HEK293 (cell line): ENCODE measurements around the gene PPFIA2.

Experiments
- CTCF ChIA-PET: fragments of 350-600 bp; formaldehyde crosslinking; extraction: SDS; loops from one replicate; lab custom pipeline; 2021; ENCODE audit warnings: antibody characterized with exemption; lab: Yijun Ruan, JAX
- POLR2A ChIA-PET: fragments of 300-600 bp; formaldehyde crosslinking; extraction: SDS; loops from one replicate; lab custom pipeline; 2020; ENCODE audit warnings: antibody characterized with exemption, inconsistent platforms; lab: Yijun Ruan, JAX
- H3K27ac ChIP-seq: fragments of 200-500 bp; sonication (Bioruptor generic); 2 replicates; pipeline ENCODE4 v1.5.1; 2014; ENCODE audit warnings: low read depth, low read length, control low read depth, inconsistent platforms; ENCODE audit errors: extremely low read depth
- H3K36me3 ChIP-seq, 2 experiments: fragments of 200-500 bp in 1 of 2; sonication (Bioruptor generic) in 1 of 2; 1 replicate in 1 of 2; 2 replicates in 1 of 2; pipeline ENCODE4 v1.5.1; 2014 to 2017; ENCODE audit warnings: inconsistent platforms in 2 of 2, low read length in 2 of 2; ENCODE audit not compliant: control insufficient read depth in 2 of 2, insufficient read depth in 1 of 2
- H3K4me1 ChIP-seq: fragments of 200-500 bp; sonication (Bioruptor generic); 2 replicates; pipeline ENCODE4 v1.5.1; 2014; ENCODE audit warnings: mild to moderate bottlenecking, low read length, inconsistent platforms; ENCODE audit not compliant: control insufficient read depth, insufficient read depth
- H3K4me3 ChIP-seq: 2 replicates; pipeline ENCODE4 v1.5.1; 2011; ENCODE audit warnings: low read depth, mild to moderate bottlenecking, control low read depth, low read length, moderate library complexity
- H3K9me3 ChIP-seq: fragments of 200-500 bp; sonication (Bioruptor generic); 2 replicates; pipeline ENCODE4 v1.5.1; 2014; ENCODE audit warnings: low read depth, low read length, inconsistent platforms; ENCODE audit not compliant: control insufficient read depth, insufficient read depth
- GFI1B ChIP-seq: fragments of 450-650 bp; formaldehyde crosslinking; IDR thresholded peaks from 2 replicates; pipeline ENCODE4 v1.5.1; 2016; ENCODE audit warnings: missing biosample characterization, missing genetic modification characterization
- GLI2 ChIP-seq: fragments of 450-650 bp; formaldehyde crosslinking; IDR thresholded peaks from 2 replicates; pipeline ENCODE4; 2017; ENCODE audit warnings: missing biosample characterization, missing genetic modification characterization, low read depth, borderline replicate concordance
- HOXD13 ChIP-seq: sonication (generic); formaldehyde crosslinking; IDR thresholded peaks from 2 replicates; pipeline ENCODE4 v1.8.0; 2022; ENCODE audit warnings: missing genetic modification reagents, borderline replicate concordance
- PRDM1 ChIP-seq: fragments of 450-650 bp; formaldehyde crosslinking; IDR thresholded peaks from 2 replicates; pipeline ENCODE4; 2016; ENCODE audit warnings: missing biosample characterization, missing genetic modification characterization
- REPIN1 ChIP-seq: fragments of 450-650 bp; formaldehyde crosslinking; IDR thresholded peaks from 2 replicates; pipeline ENCODE4 v1.5.1; 2017; ENCODE audit warnings: missing biosample characterization, missing genetic modification characterization, low read depth
- SP7 ChIP-seq: fragments of 450-650 bp; formaldehyde crosslinking; IDR thresholded peaks from 2 replicates; pipeline ENCODE4 v1.5.1; 2016; ENCODE audit warnings: missing biosample characterization, missing genetic modification characterization
- ZFP3 ChIP-seq: fragments of 450-650 bp; formaldehyde crosslinking; IDR thresholded peaks from 2 replicates; pipeline ENCODE4 v1.5.1; 2016; ENCODE audit warnings: low read depth, missing biosample characterization, missing genetic modification characterization
- ZNF132 ChIP-seq: fragments of 450-650 bp; formaldehyde crosslinking; IDR thresholded peaks from 2 replicates; pipeline ENCODE4 v1.5.1; 2017; ENCODE audit warnings: missing biosample characterization, missing genetic modification characterization, borderline replicate concordance
- ZNF140 ChIP-seq: fragments of 450-650 bp; formaldehyde crosslinking; IDR thresholded peaks from 2 replicates; pipeline ENCODE4 v1.5.1; 2016; ENCODE audit warnings: missing biosample characterization, missing genetic modification characterization
- ZNF155 ChIP-seq: fragments of 450-650 bp; formaldehyde crosslinking; IDR thresholded peaks from 2 replicates; pipeline ENCODE4 v1.5.1; 2016; ENCODE audit warnings: missing biosample characterization, missing genetic modification characterization
- ZNF169 ChIP-seq: fragments of 450-650 bp; formaldehyde crosslinking; IDR thresholded peaks from 2 replicates; pipeline ENCODE4 v1.5.1; 2016; ENCODE audit warnings: missing biosample characterization, missing genetic modification characterization
- ZNF473 ChIP-seq: fragments of 450-650 bp; formaldehyde crosslinking; IDR thresholded peaks from 2 replicates; pipeline ENCODE4 v1.5.1; 2017; ENCODE audit warnings: missing biosample characterization, missing genetic modification characterization
- ZNF521 ChIP-seq: fragments of 450-650 bp; formaldehyde crosslinking; IDR thresholded peaks from 2 replicates; pipeline ENCODE4 v1.5.1; 2017; ENCODE audit warnings: missing biosample characterization, mild to moderate bottlenecking, missing genetic modification characterization
- ZNF600 ChIP-seq: fragments of 450-650 bp; formaldehyde crosslinking; IDR thresholded peaks from 2 replicates; pipeline ENCODE4 v1.5.1; 2016; ENCODE audit warnings: missing biosample characterization, missing genetic modification characterization
- ZNF624 ChIP-seq: fragments of 450-650 bp; formaldehyde crosslinking; IDR thresholded peaks from 2 replicates; pipeline ENCODE4 v1.5.1; 2017; ENCODE audit warnings: missing biosample characterization, missing genetic modification characterization
- ZNF626 ChIP-seq: fragments of 450-650 bp; sonication (Bioruptor Pico); formaldehyde crosslinking; IDR thresholded peaks from 2 replicates; pipeline ENCODE4 v1.5.1; 2018; ENCODE audit warnings: missing biosample characterization, missing genetic modification characterization, inconsistent platforms
- ZNF843 ChIP-seq: fragments of 450-650 bp; formaldehyde crosslinking; IDR thresholded peaks from 2 replicates; pipeline ENCODE4 v1.5.1; 2016; ENCODE audit warnings: missing biosample characterization, missing genetic modification characterization
- TF ChIP-seq, protein P1 (sequence below): fragments of 450-650 bp; formaldehyde crosslinking; IDR thresholded peaks from 2 replicates; pipeline ENCODE4; 2016; ENCODE audit warnings: missing biosample characterization, missing genetic modification characterization
- TF ChIP-seq, protein P2 (sequence below): fragments of 450-650 bp; formaldehyde crosslinking; IDR thresholded peaks from 2 replicates; pipeline ENCODE4 v1.5.1; 2016; ENCODE audit warnings: missing biosample characterization, missing genetic modification characterization
- TF ChIP-seq, protein P3 (sequence below): fragments of 450-650 bp; formaldehyde crosslinking; IDR thresholded peaks from 2 replicates; pipeline ENCODE4 v1.5.1; 2016; ENCODE audit warnings: missing biosample characterization, missing genetic modification characterization
- TF ChIP-seq, protein P4 (sequence below): fragments of 450-650 bp; formaldehyde crosslinking; IDR thresholded peaks from 2 replicates; pipeline ENCODE4 v1.5.1; 2016; ENCODE audit warnings: missing biosample characterization, missing genetic modification characterization
- TF ChIP-seq, protein P5 (sequence below): fragments of 450-650 bp; formaldehyde crosslinking; IDR thresholded peaks from 2 replicates; pipeline ENCODE4 v1.5.1; 2017; ENCODE audit warnings: missing biosample characterization, missing genetic modification characterization

The PPFIA2 gene

DNA sequence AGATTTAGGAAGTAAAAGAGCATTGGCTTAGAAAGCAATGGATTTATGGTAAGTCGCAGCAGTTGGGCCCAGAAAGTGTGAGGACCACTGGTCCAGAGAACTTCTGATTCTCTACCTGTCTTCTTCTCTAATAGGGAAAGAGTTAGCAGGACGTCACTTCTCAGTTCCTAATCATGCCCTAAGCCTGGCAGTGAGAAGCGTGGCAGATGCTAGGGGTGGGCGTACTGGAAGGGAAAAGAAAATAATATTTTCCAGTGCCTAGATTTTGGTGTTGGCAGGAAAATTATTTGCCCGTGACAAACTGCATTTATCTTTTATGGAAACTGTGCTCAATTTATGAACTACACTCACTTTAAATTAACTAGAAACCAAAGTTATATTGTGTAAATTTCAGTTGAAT, 212.3 kb downstream of the PPFIA2 start (continued):
- TF ChIP-seq ZNF624 (tag by site-specific recombination) (no peak), ZNF169 (tag by site-specific recombination) (no peak), ZNF626 (tag by site-specific recombination) (no peak)

DNA sequence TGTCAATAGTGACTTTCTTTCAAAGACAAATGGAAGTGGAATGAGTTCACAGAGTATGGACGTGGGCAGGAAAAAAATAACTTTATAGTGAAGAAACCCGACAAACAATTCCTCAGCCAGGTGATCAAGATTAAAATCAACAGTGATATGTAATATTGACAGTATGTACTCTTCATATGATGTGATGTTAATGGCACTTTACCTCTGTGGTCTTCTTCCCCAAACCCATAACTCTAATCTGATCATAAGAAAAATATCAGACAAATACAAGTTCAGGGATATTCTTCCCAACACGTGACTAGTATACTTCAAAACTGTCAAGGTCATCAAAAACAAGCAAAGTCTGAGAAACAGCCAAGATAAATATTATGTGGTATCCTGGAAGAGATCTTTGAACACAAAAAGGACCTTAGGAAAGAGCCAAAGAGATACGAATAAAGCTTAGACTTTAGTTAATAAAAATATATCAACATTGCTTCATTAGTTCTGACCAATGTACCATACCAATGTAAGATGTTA, 215.5 kb downstream of the PPFIA2 start:
- H3K36me3 ChIP-seq = no peaks in the 10 kb centered on the region
- H3K9me3 ChIP-seq = no peaks in the 10 kb centered on the region
- no peaks in the 10 kb centered on the region; the same call in 1 of the 2 replicates for H3K4me1 ChIP-seq
- ChIA-PET POLR2A (no interaction called here), CTCF (no interaction called here)
- no peak overlapping the region for H3K27ac ChIP-seq
- TF ChIP-seq ZNF600 (tag by site-specific recombination) (no peak), GFI1B (tag by site-specific recombination) (no peak), HOXD13 (CRISPR knock-in tag) (no peak)
- TF ChIP-seq, protein P1, sequence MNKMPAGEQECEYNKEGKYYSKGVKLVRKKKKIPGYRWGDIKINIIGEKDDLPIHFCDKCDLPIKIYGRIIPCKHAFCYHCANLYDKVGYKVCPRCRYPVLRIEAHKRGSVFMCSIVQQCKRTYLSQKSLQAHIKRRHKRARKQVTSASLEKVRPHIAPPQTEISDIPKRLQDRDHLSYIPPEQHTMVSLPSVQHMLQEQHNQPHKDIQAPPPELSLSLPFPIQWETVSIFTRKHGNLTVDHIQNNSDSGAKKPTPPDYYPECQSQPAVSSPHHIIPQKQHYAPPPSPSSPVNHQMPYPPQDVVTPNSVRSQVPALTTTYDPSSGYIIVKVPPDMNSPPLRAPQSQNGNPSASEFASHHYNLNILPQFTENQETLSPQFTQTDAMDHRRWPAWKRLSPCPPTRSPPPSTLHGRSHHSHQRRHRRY = no peak
- TF ChIP-seq, protein P2, sequence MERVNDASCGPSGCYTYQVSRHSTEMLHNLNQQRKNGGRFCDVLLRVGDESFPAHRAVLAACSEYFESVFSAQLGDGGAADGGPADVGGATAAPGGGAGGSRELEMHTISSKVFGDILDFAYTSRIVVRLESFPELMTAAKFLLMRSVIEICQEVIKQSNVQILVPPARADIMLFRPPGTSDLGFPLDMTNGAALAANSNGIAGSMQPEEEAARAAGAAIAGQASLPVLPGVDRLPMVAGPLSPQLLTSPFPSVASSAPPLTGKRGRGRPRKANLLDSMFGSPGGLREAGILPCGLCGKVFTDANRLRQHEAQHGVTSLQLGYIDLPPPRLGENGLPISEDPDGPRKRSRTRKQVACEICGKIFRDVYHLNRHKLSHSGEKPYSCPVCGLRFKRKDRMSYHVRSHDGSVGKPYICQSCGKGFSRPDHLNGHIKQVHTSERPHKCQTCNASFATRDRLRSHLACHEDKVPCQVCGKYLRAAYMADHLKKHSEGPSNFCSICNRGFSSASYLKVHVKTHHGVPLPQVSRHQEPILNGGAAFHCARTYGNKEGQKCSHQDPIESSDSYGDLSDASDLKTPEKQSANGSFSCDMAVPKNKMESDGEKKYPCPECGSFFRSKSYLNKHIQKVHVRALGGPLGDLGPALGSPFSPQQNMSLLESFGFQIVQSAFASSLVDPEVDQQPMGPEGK = no peak
- no peak overlapping the region for H3K4me3 ChIP-seq

DNA sequence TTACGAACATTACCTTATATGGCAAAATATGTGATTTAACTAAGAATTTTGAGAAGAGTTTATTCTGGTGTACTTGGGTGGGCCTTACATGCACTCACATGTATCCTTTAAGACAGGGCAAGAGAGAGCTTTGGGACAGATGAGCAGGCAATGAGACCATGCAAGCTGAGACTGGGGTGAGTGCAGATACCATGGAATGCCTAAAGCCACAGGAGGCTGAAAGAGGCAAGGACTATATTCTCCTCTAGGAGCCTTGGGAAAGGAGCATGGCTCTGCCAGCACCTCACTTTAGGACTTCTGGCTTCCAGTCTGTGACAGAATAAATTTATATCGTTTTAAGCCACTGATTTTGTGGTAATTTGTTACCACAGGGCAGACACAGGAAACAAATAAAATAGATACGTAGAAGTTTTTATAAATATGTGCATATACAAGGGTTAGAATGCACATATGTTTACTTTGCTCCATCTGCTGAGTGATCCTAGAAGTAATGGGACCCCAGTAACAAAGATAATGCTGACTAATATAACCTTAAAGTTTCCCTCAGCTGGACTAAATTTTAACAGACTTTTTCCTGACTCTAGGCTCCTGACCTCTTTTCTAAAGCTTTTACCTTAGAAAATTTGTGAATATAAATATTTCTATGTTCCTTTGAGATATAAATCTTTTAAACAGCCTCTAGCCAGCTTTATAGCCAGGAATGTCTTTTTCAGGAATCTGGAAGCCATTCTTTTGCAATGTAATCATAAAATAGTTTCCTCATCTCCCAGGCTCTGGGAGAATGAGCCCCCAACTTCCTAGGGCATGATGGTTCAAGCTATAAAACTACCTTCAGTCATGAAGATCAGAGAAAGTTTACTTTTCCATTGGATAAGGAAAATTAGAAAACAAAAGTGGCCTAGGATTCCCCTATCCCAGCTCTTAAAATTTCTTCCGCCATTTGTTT, 216.8 kb downstream of the PPFIA2 start:
- CTCF ChIA-PET = no interaction called here
- TF ChIP-seq ZNF155 = no peak
- TF ChIP-seq, protein P3, sequence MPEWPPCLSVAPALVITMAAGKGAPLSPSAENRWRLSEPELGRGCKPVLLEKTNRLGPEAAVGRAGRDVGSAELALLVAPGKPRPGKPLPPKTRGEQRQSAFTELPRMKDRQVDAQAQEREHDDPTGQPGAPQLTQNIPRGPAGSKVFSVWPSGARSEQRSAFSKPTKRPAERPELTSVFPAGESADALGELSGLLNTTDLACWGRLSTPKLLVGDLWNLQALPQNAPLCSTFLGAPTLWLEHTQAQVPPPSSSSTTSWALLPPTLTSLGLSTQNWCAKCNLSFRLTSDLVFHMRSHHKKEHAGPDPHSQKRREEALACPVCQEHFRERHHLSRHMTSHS (tag by site-specific recombination) = no peak
- no peak for TF ChIP-seq ZNF140 (tag by site-specific recombination)
- no peak for TF ChIP-seq ZNF473 (tag by site-specific recombination)
- TF ChIP-seq GLI2 (tag by site-specific recombination) = no peak
- no peak for TF ChIP-seq ZNF843
- Histone ChIP-seq H3K9me3 (no peaks in the 10 kb centered on the region), H3K4me3 (no peak overlapping the region), H3K27ac (no peak overlapping the region), H3K4me1 (no peaks in the 10 kb centered on the region; the same call in 1 of the 2 replicates), H3K36me3 (no peaks in the 10 kb centered on the region)
- POLR2A ChIA-PET = no interaction called here

DNA sequence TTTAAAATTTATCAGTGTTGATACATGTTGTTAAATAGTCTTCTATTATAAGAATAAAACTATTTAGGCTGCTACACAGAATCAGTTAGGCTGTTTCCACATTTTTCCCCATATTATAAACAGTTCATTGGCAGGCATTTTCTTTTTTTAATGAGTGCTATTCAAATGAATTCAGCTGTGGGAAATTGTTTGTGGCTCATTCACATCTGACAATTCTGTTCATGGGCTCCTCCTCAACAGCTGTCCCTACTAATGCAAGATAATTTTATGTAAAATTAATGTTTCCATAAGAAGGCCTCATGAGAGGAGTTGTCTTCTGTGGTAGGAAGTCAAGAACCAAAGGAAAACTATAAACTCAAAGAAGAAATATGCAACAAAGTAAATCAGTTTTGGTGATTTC, 218.0 kb downstream of the PPFIA2 start:
- no peaks in the 10 kb centered on the region for H3K9me3 ChIP-seq
- no peak overlapping the region for H3K4me3 ChIP-seq
- H3K36me3 ChIP-seq = no peaks in the 10 kb centered on the region
- CTCF ChIA-PET = no interaction called here
- POLR2A ChIA-PET = no interaction called here
- no peak overlapping the region for H3K27ac ChIP-seq
- no peaks in the 10 kb centered on the region; the same call in 1 of the 2 replicates for H3K4me1 ChIP-seq
- TF ChIP-seq SP7 (tag by site-specific recombination) = no peak
- TF ChIP-seq, protein P4, sequence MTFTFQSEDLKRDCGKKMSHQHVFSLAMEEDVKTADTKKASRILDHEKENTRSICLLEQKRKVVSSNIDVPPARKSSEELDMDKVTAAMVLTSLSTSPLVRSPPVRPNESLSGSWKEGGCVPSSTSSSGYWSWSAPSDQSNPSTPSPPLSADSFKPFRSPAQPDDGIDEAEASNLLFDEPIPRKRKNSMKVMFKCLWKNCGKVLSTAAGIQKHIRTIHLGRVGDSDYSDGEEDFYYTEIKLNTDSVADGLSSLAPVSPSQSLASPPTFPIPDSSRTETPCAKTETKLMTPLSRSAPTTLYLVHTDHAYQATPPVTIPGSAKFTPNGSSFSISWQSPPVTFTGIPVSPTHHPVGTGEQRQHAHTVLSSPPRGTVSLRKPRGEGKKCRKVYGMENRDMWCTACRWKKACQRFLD (tag by site-specific recombination) = no peak
- TF ChIP-seq, protein P5, sequence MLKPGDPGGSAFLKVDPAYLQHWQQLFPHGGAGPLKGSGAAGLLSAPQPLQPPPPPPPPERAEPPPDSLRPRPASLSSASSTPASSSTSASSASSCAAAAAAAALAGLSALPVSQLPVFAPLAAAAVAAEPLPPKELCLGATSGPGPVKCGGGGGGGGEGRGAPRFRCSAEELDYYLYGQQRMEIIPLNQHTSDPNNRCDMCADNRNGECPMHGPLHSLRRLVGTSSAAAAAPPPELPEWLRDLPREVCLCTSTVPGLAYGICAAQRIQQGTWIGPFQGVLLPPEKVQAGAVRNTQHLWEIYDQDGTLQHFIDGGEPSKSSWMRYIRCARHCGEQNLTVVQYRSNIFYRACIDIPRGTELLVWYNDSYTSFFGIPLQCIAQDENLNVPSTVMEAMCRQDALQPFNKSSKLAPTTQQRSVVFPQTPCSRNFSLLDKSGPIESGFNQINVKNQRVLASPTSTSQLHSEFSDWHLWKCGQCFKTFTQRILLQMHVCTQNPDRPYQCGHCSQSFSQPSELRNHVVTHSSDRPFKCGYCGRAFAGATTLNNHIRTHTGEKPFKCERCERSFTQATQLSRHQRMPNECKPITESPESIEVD = no peak
- TF ChIP-seq ZNF132 (tag by site-specific recombination) = no peak
- TF ChIP-seq REPIN1 (tag by site-specific recombination) = no peak
- no peak for TF ChIP-seq ZNF626 (tag by site-specific recombination)
- no peak for TF ChIP-seq ZNF521
- TF ChIP-seq PRDM1 (tag by site-specific recombination) = no peak
- TF ChIP-seq ZFP3 (tag by site-specific recombination) = no peak
